Common myeloid progenitor, CD34-positive (primary cell): Measurements from ENCODE around the gene MATR3.
"Not testable (repeated sequence)": the region's sequence is repeated elsewhere in the genome, so short reads cannot be mapped to it uniquely, and the experiment has no call there.

Source experiments
- CTCF ChIA-PET: fragments of 350-600 bp; sonication (Branson Sonifier 250); formaldehyde crosslinking; loops from one replicate; lab custom pipeline; 2021; ENCODE audit warnings: antibody characterized with exemption; lab: Charles Lee
- POLR2A ChIA-PET: fragments of 350-600 bp; sonication (Branson Sonifier 250); formaldehyde crosslinking; loops from one replicate; lab custom pipeline; 2021; ENCODE audit warnings: antibody characterized with exemption; lab: Charles Lee
- DNase-seq, 3 donors: peaks; one replicate each; pipeline versions ENCODE4 v3.0.0 to v3.0.0-alpha.2; 2013
- H3K27ac ChIP-seq, 2 experiments: 1 replicate in 1 of 2; 2 replicates in 1 of 2; pipeline ENCODE4 v1.7.0; 2013; ENCODE audit warnings: inconsistent platforms in 2 of 2, low read length in 2 of 2, mild to moderate bottlenecking in 2 of 2, low read depth in 1 of 2, moderate library complexity in 1 of 2; ENCODE audit not compliant: severe bottlenecking in 2 of 2, insufficient read depth in 1 of 2, poor library complexity in 1 of 2
- H3K27me3 ChIP-seq, 5 experiments: replicated peaks in 2 of 5; 1 replicate in 3 of 5; 2 replicates in 2 of 5; pipeline versions ENCODE4 v1.6.1 to v1.7.0; 2013; ENCODE audit warnings: low read length in 4 of 5, mild to moderate bottlenecking in 2 of 5, moderate library complexity in 2 of 5, inconsistent platforms in 1 of 5; ENCODE audit not compliant: insufficient read depth in 5 of 5, control insufficient read depth in 4 of 5
- H3K36me3 ChIP-seq, 4 experiments: 1 replicate in 2 of 4; 2 replicates in 2 of 4; pipeline versions ENCODE4 v1.6.1 to v1.7.0; 2013; ENCODE audit warnings: low read length in 3 of 4, control low read depth in 1 of 4, mild to moderate bottlenecking in 1 of 4; ENCODE audit not compliant: control insufficient read depth in 4 of 4, insufficient read depth in 4 of 4
- H3K4me1 ChIP-seq, 4 experiments: 1 replicate in 3 of 4; 2 replicates in 1 of 4; pipeline versions ENCODE4 v1.6.1 to v1.7.1; 2013; ENCODE audit warnings: low read length in 3 of 4, mild to moderate bottlenecking in 3 of 4, control low read depth in 1 of 4, inconsistent platforms in 1 of 4, moderate library complexity in 1 of 4; ENCODE audit not compliant: control insufficient read depth in 4 of 4, insufficient read depth in 4 of 4; ENCODE audit errors: control extremely low read depth in 1 of 4
- H3K4me3 ChIP-seq, 7 experiments: 1 replicate in 4 of 7; 2 replicates in 3 of 7; pipeline versions ENCODE4 v1.5.1 to v1.7.0; 2013; ENCODE audit warnings: mild to moderate bottlenecking in 7 of 7, low read length in 6 of 7, moderate library complexity in 6 of 7, inconsistent platforms in 2 of 7, low read depth in 2 of 7, control low read depth in 1 of 7; ENCODE audit not compliant: insufficient read depth in 4 of 7, control insufficient read depth in 1 of 7; ENCODE audit errors: extremely low read depth in 1 of 7
- H3K9me3 ChIP-seq, 5 experiments: 1 replicate in 4 of 5; 2 replicates in 1 of 5; pipeline versions ENCODE4 v1.6.1 to v1.7.1; 2013; ENCODE audit warnings: low read length in 4 of 5, mild to moderate bottlenecking in 2 of 5, inconsistent platforms in 1 of 5, low read depth in 1 of 5, moderate library complexity in 1 of 5; ENCODE audit not compliant: control insufficient read depth in 4 of 5, insufficient read depth in 2 of 5; ENCODE audit errors: control extremely low read depth in 1 of 5
- WGBS: methylation state at CpG from one replicate; pipeline ENCODE4 v1.1.5; 2013; ENCODE audit not compliant: insufficient coverage; 5-methylcytosine and 5-hydroxymethylcytosine counted together

MATR3 gene

GRCh38 chr5:139341689-139342422 lies 48.3 kb downstream of the MATR3 start, which contains the start of gene PAIP2:
TSS of gene PAIP2 (plus strand) at chr5:139341854. CDS start at chr5:139363785, 21,931 bp downstream.
- peak; percentile 98 to 99 (median 99) for DNase-seq
- peak within 1 kb of the TSS; percentile 72 to 97 (median 94) for H3K4me3 ChIP-seq
- CTCF ChIA-PET: interaction anchor here (0.6 to 2.3 kb wide), 23 partner anchors 8 to 214 kb away, joined by 3 to 11 read pairs (median 4); partner anchors contain the start of genes MATR3, MZB1 and PROB1
- H3K27ac ChIP-seq: peak within 1 kb of the TSS; percentile 98 to 99
- no peaks in the 10 kb centered on the region for H3K9me3 ChIP-seq
- peaks cover 0 to 13% (median 3%) of the 10 kb centered on the region in 4 experiments for H3K36me3 ChIP-seq
- H3K4me1 ChIP-seq: peaks cover 11 to 33% (median 25%) of the 10 kb centered on the region in 4 experiments
- POLR2A ChIA-PET: interaction anchor here (0.6 to 2.1 kb wide), 16 partner anchors 8 to 201 kb away, joined by 3 to 13 read pairs (median 4); partner anchors contain the start of genes MATR3 and MZB1
- H3K27me3 ChIP-seq: no peaks in the 10 kb centered on the region
- under 1% methylated on average over 64 of the region's 66 CpGs for WGBS

- POLR2A ChIA-PET: interaction anchor here (0.6 to 2.1 kb wide), 11 partner anchors 9 to 201 kb away, joined by 3 to 13 read pairs (median 4); partner anchors contain the start of genes MATR3 and MZB1
- Histone ChIP-seq H3K36me3 (peaks cover 1 to 16% (median 4%) of the 10 kb centered on the region in 4 experiments), H3K27ac (peak overlapping the region; percentile 98 to 99), H3K27me3 (no peaks in the 10 kb centered on the region), H3K4me1 (peaks cover 11 to 33% (median 25%) of the 10 kb centered on the region in 4 experiments), H3K4me3 (peak overlapping the region; percentile 72 to 97 (median 94)), H3K9me3 (no peaks in the 10 kb centered on the region)
- CTCF ChIA-PET: interaction anchor here (0.6 to 2.3 kb wide), 21 partner anchors 8 to 213 kb away, joined by 3 to 11 read pairs (median 4); partner anchors contain the start of genes MATR3, MZB1 and PROB1
- no peak for DNase-seq
- under 1% methylated on average over 15 of the region's 16 CpGs for WGBS
Measured at GRCh38 chr5:139342423-139342723, 48.8 kb downstream of the MATR3 start.

- Histone ChIP-seq H3K36me3 (peaks cover 3 to 18% (median 5%) of the 10 kb centered on the region in 4 experiments), H3K4me3 (peak overlapping the region in 6 of 7 experiments; percentile 86 to 97 (median 94)), H3K4me1 (peaks cover 11 to 33% (median 25%) of the 10 kb centered on the region in 4 experiments), H3K27ac (peak overlapping the region in 1 of 2 experiments; percentile 25), H3K27me3 (no peaks in the 10 kb centered on the region), H3K9me3 (no peaks in the 10 kb centered on the region)
- DNase-seq: no peak
- ChIA-PET CTCF (interaction anchor here (1.0 to 1.1 kb wide), 3 partner anchors 10 to 48 kb away, joined by 3 to 5 read pairs (median 3); no protein-coding TSS in a partner anchor), POLR2A (interaction anchor here (0.9 to 1.0 kb wide), 2 partner anchors 9 to 48 kb away, joined by 3 to 5 read pairs; no protein-coding TSS in a partner anchor)
- WGBS: 95% methylated on average over 8 of the region's 9 CpGs
Measured at GRCh38 chr5:139343476-139343875, 49.9 kb downstream of the MATR3 start.

- H3K4me1 ChIP-seq: peaks cover 11 to 33% (median 25%) of the 10 kb centered on the region in 4 experiments
- POLR2A ChIA-PET: interaction anchor here (0.9 to 1.0 kb wide), 2 partner anchors 9 to 47 kb away, joined by 3 to 5 read pairs; no protein-coding TSS in a partner anchor
- peak overlapping the region in 4 of 7 experiments; percentile 19 to 97 (median 66) for H3K4me3 ChIP-seq
- no peak for DNase-seq
- 100% methylated on average over 2 of the region's 2 CpGs for WGBS
- peaks cover 3 to 18% (median 5%) of the 10 kb centered on the region in 4 experiments for H3K36me3 ChIP-seq
- H3K27ac ChIP-seq: no peak overlapping the region
- H3K27me3 ChIP-seq: no peaks in the 10 kb centered on the region
- CTCF ChIA-PET: interaction anchor here (0.7 to 1.1 kb wide), 4 partner anchors 9 to 47 kb away, joined by 3 to 5 read pairs (median 3); no protein-coding TSS in a partner anchor
- H3K9me3 ChIP-seq: no peaks in the 10 kb centered on the region
Measured at GRCh38 chr5:139344177-139344576, 50.6 kb downstream of the MATR3 start.

GRCh38 chr5:139345442-139345841 lies 51.9 kb downstream of the MATR3 start:
- H3K27ac ChIP-seq, H3K9me3 ChIP-seq, CTCF ChIA-PET, H3K27me3 ChIP-seq, POLR2A ChIA-PET, DNase-seq, H3K4me3 ChIP-seq: not testable (repeated sequence)
- peaks cover 4 to 18% (median 5%) of the 10 kb centered on the region in 4 experiments for H3K36me3 ChIP-seq
- peaks cover 11 to 33% (median 24%) of the 10 kb centered on the region in 4 experiments for H3K4me1 ChIP-seq
- 97% methylated on average over 7 of the region's 8 CpGs for WGBS

GRCh38 chr5:139347863-139348262 lies 54.3 kb downstream of the MATR3 start:
- POLR2A ChIA-PET, H3K27ac ChIP-seq, DNase-seq, H3K27me3 ChIP-seq, H3K4me3 ChIP-seq, H3K9me3 ChIP-seq: not testable (repeated sequence)
- CTCF ChIA-PET: interaction anchor here (0.7 to 1.0 kb wide), 2 partner anchors 50 to 52 kb away, joined by 3 read pairs; no protein-coding TSS in a partner anchor
- Histone ChIP-seq H3K4me1 (peaks cover 7 to 16% (median 13%) of the 10 kb centered on the region in 4 experiments), H3K36me3 (peaks cover 5 to 21% (median 8%) of the 10 kb centered on the region in 4 experiments)
- 96% methylated on average over 5 of the region's 9 CpGs for WGBS
